Activated T-cell treated with anti-CD3 and anti-CD28 coated beads for 1 hour (primary cell): Measurements from ENCODE around the gene BUB3.

Source experiments
- DNase-seq: peaks from one replicate; pipeline ENCODE4 v3.0.0-alpha.2; 2020; ENCODE audit warnings: low read depth

The BUB3 gene

DNA sequence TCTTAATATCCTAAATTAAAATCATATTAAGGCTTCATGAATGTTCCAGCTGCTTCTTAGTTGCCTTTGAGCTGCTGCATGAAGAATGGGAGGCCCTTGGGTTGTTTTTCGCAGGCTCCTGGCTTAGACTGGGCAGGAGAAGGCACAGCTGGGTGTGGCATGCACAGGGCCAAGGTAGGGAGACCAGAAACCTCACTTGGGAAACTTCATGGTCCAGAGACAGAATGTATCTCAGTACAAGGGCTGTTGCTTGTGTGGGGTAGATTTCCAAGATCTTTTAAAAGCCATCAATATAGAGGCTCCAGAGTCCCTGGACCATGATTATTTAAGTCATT is 49.9 kb downstream of the BUB3 start:
- DNase-seq: no peak

DNA sequence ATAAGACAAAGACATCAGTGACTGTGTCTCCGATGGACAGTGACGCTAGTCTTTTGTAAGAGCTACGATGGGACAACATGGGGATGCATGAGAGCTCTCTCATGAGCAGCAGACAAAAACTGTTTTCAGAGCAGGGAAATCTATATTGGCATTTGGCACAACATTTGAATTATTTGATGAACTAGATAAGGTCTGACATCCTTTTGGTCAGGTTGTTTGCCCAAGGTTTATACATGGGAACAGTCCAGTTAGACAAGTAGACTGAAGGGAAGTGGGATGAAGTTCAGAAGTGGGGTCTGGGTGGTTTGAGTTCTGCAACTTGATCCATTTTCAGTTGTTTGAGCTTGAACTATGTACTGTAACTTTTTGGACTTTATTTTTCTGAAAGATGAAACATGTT is 50.8 kb downstream of the BUB3 start:
- DNase-seq: no peak

- DNase-seq: no peak
Observed at GRCh38 chr10:123212063-123212462, 57.9 kb downstream of the BUB3 start.

DNA sequence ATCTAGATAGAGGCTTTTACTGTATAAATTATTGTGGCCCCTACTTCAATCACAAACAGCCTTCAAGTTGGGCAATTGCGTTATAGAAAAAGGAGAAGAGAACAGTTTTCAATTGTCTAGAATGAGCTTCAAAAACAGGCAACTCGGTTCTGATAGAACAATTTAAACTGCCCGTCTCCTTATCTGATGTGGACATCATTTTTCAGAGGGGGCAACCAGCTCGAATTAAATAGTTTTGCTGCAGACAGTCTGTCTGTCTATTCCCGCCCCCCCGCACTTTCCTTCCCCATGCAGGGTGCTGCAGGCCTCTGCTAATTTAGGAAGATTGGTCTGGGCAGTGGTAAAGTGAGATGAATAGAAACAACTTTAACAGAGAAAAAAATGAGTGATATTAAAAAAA is 58.4 kb downstream of the BUB3 start:
- DNase-seq: no peak

DNA sequence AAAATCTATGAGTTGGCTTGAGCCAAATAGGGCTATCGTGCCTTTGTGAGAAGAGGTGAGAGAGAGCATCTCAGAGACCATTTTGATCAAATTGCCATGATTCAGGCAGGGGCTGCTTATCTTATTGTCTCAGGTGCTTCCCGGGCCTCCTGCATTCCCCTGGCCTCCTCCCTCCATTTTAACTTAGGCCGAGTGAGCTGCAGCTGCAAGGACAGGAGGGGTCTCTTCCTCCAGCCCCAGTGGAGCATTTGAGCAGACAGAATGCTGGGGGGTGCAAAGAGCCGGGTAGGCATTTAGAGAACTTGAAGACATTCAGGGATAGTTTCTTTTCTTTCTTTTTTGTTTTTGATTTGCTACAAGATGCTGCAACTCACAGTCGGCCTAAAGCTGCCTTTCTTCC is 59.0 kb downstream of the BUB3 start:
- DNase-seq: no peak
